ENCODE measurements around the gene BTBD18. TPM values are rescaled to one million over a fixed set of nuclear protein-coding genes. Genes with fewer than 3 reads are reported as not detected.

BTBD18 gene
- polyA plus RNA-seq, 12 donors = 0.07 to 0.30 (median 0.13) TPM; not detected in 3

GRCh38 chr11:57775491-57775890 is 23.9 kb upstream of the BTBD18 start:
- DNase-seq = peak; percentile 21

GRCh38 chr11:57773026-57773598 is 21.5 kb upstream of the BTBD18 start:
- DNase-seq = no peak

GRCh38 chr11:57772562-57772961 is 20.9 kb upstream of the BTBD18 start:
- DNase-seq = no peak

- DNase-seq = no peak
These were observed 19.7 kb upstream of the BTBD18 start for GRCh38 chr11:57771365-57771764.

- no peak for DNase-seq
These were observed 19.2 kb upstream of the BTBD18 start for GRCh38 chr11:57770793-57771192.

- no peak for DNase-seq
These were observed 13.4 kb upstream of the BTBD18 start for GRCh38 chr11:57764972-57765371.

- DNase-seq = no peak
These were observed 12.9 kb upstream of the BTBD18 start for GRCh38 chr11:57764566-57764965.

GRCh38 chr11:57764021-57764420 is 12.4 kb upstream of the BTBD18 start:
- DNase-seq = no peak

- peak; percentile 56 for DNase-seq
These were observed 11.9 kb upstream of the BTBD18 start for GRCh38 chr11:57763568-57763967.

GRCh38 chr11:57762235-57762861 is 10.7 kb upstream of the BTBD18 start:
- DNase-seq = peak; percentile 43

GRCh38 chr11:57761301-57762234 is 9.9 kb upstream of the BTBD18 start, which contains the start of gene CTNND1:
Gene CTNND1, plus strand, starts transcription at chr11:57761802. Its CDS starts 29,677 bp downstream, at chr11:57791479.
- peak; percentile 97 for DNase-seq

GRCh38 chr11:57758174-57758573 is 6.6 kb upstream of the BTBD18 start:
- DNase-seq = no peak

GRCh38 chr11:57752954-57753353 is 1.3 kb upstream of the BTBD18 start:
- DNase-seq = no peak

GRCh38 chr11:57751176-57751575 is 443 bp downstream of the BTBD18 start:
- no peak for DNase-seq

- DNase-seq = no peak
These were observed 4.7 kb downstream of the BTBD18 start for GRCh38 chr11:57746920-57747319.

GRCh38 chr11:57745206-57745605 is 6.4 kb downstream of the BTBD18 start:
- DNase-seq = no peak

GRCh38 chr11:57744357-57744756 is 7.3 kb downstream of the BTBD18 start:
- DNase-seq = no peak

GRCh38 chr11:57742087-57742452 is 9.5 kb downstream of the BTBD18 start:
- no peak for DNase-seq

GRCh38 chr11:57741132-57742086 is 10.2 kb downstream of the BTBD18 start, which contains the start of gene SELENOH:
Gene SELENOH, plus strand, starts transcription at chr11:57741491. Its CDS starts 105 bp downstream, at chr11:57741596.
- peak; percentile 96 for DNase-seq

- no peak for DNase-seq
These were observed 15.9 kb downstream of the BTBD18 start for GRCh38 chr11:57735619-57736298.

- no peak for DNase-seq
These were observed 19.0 kb downstream of the BTBD18 start for GRCh38 chr11:57732661-57733060.
